ENCODE data around the gene ITPKC.

GRCh38 chr19:40716031-40716481 is 856 bp upstream of the ITPKC start:
- TF ChIP-seq CTCF (IDR thresholded peaks at IDR 0.05) (no peak), POLR2A (IDR thresholded peaks at IDR 0.05) (no peak)
